Endometrial microvascular endothelial cells (primary cell): ENCODE data around the gene PEPD. TPM values are rescaled to one million over a fixed set of nuclear protein-coding genes. Genes with fewer than 3 reads are reported as not detected.

Source experiments
- in situ Hi-C: cut with HindIII; loops from 2 replicates; pipeline ENCODE4 v1.10.0; 2017; ENCODE audit warnings: low sequenced_read_pairs, low pct_unique_long_range_greater_than_20kb; ENCODE audit errors: inconsistent ontology term
- total RNA-seq: library from RNA; depleted of rRNA; stranded (reverse); fragments of >200 nt; gene quantifications from one replicate; pipeline ENCODE4 v1.2.3, GENCODE V29; 2015; ENCODE audit errors: inconsistent ontology term

The PEPD gene
- total RNA-seq, 1 donor from 2014 or later: 76.7 TPM

DNA sequence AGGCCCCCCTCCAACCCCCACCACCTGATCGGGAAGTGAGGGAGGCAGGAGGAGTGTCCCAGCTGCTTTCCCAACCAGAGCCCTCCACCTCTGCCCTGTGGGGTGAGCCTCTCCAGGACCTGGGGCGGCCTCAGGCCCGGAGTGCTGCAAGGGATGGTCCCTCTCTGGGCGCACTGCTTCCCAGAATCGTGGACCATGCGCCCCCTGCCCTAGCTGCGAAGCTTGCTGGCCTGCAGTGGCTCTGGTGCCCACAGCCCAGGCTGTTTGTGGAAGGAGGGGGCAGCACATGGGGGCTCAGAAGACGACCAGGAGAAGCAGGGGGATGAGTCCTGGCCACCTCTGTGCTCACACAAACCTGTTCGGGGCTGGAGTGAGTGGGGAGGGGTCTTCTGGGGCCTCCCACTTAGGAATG lies 114.4 kb downstream of the PEPD start:
- in situ Hi-C loops: no loop called here

DNA sequence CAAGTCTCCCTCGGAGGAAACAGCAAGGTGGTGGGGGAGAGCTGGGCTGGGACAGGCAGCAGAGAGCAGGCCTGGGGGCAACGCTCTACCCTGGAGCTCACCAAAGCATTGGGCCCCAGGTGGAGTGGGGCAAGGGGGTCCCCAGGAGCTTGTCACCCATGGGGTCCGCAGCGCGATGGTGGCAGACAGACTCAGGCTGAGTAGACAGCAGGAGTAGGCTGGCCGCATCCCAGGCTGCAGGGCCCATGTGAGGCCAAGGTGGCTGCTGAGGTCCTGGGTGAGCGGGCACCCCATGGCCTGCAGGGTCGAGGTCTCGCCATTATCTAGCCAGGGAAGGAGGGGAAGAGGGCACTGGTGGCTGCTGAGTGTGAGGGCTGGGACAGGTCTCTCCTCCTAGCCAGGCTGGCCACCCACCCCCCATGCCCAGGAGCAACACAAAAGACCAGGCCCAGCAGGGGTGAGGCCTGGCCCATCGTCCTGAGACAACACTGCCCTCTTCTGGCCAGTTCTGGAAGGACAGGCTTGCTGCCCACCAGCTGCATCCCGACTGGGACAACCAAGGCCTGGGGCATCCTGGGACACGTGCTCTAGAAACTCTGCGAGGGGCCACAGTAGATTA lies 115.0 kb downstream of the PEPD start:
- in situ Hi-C loops: no loop called here

DNA sequence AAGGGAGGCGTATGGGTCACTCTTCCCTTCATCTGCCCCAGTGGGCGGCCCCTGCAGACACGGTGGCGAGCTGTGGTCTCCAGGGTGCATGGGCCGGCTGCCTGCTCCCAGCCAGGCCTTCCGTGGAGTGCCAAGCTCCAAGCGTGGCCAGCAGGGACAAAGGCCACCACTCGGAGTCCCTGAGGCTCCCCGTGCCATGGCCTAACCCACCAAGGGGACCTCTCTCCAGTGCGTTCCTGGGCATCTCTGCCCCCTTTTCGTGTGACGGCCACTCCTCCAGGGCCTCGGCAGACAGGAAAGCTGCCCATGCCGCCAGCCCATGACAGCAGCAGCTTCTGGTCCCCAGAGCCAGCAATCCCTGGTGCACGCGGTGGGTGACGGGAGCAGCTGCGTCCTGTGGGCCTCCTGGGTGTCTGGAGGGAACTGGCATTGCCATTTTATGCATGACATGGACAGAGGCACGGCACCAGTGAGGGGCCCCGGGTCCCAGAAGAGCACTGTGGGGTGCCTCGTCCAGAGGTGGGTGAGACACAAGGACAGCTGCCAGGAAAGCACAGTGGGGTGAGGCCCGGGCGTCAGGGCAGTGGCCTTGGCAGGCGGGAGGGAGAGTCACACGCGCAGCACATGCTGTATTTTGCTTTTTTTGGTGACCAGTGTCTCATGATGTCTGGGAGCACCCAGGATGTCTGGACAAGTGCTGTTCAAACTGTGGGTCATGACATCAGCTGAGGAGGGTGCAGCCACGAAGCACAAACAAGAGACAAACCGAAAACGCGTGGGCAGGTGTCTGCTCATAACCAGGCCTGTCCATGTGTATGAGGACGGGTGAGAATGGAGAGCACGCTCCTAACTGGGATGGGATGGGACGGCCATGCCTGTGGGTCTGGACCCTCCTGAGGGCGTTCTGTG lies 115.8 kb downstream of the PEPD start:
- in situ Hi-C loops: no loop called here

DNA sequence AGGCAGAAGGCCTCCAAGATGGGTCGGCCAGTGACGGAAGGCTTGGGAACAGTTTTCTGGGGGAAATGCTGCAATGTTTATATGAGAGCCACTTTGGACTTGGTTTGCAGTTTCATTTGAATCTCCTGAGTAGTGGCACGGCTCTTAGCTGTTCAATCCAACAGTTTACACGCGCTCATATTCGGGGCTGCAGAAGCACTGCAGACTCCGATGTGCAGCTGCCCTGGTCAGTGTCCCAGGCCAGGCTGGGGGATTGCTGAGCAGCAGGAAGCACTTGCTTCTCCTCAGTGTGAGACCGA lies 116.4 kb downstream of the PEPD start:
- in situ Hi-C loops: no loop called here

DNA sequence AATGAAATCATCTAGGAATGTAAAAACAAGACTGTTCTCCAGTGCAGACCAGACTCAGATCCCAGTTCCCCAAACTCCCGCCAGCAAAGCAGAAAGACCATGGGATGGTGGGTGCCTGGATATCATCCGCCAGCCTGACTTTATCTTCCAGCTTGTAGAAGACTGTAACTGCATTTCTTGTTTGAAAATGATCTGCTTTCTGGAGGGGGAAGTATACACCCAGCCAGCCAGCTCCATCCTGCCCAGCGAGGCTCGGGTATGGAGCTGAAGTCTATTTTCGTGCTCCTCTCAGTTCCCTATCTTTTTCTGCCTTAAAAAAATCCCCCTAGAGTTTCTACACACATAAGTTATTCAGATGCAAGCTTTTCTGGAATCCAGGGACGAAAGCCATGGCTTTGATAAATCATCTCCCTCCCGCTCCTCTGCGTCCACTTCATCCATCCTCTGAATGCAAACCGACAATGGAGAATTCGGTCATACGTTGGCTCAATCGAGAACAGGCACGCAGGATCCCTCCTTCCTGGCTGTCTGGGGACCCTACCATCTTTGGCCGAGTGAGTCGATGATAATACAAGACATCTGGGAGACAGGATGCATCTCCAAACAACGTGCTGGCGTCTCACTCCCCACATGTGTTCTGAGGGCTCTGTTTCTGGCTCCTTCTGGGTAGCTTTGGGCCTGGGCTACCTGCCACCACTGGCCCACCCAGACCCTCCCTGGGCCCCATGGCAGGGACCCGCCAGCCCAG lies 116.9 kb downstream of the PEPD start:
- in situ Hi-C loops: no loop called here

DNA sequence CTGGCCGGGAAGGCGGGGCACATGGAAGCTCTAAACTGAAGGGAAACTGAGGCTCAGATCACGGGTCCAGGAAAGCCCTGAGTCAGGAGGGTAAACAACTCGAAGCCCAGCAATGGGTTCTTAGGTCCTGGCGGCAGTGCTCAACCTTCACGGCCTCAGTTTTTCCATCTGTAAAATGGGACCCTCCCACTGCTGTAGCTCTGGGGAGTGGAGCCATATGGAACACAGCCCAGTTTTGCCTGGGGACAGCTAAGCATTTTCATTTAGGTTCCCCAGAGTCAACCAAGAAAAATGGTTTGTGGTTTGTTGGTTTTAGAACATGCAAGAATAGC lies 117.7 kb downstream of the PEPD start:
- in situ Hi-C loops: no loop called here

DNA sequence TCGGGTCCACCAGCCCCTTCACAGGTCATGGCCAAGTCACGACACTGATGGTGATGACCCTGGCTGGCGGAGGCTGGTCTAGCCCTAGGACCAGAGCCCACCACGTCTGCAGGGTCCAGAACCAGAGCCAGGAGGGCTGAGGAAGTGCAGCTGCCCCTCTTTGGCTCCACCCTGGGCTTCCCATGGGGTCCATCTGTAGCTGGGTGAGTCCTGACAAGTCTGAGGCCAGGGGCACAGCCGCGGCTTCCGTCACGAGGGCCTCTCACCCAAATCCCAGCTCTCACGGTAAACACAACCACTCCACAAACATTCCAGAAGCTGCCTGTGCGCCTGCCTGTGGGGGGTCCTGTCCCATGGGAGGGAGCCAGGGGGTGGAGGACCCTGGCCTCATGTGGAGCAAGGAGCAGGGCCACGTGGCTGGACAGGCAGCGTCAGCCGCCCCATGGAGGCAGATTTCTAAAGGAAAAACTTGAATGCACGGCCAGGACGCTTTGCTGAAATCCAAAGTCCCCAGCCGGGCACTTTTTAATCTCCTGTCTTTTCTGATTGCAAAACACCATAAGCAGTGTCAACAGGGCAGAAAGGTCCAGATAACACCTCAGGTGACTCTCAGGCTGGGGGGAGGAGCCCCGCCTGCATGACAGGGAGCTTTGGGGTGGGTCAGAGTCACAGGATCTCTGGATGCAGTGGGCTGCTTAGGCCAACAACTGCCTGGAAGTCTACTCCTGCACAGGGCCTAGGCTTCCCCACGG lies 118.2 kb downstream of the PEPD start:
- in situ Hi-C loops: no loop called here

DNA sequence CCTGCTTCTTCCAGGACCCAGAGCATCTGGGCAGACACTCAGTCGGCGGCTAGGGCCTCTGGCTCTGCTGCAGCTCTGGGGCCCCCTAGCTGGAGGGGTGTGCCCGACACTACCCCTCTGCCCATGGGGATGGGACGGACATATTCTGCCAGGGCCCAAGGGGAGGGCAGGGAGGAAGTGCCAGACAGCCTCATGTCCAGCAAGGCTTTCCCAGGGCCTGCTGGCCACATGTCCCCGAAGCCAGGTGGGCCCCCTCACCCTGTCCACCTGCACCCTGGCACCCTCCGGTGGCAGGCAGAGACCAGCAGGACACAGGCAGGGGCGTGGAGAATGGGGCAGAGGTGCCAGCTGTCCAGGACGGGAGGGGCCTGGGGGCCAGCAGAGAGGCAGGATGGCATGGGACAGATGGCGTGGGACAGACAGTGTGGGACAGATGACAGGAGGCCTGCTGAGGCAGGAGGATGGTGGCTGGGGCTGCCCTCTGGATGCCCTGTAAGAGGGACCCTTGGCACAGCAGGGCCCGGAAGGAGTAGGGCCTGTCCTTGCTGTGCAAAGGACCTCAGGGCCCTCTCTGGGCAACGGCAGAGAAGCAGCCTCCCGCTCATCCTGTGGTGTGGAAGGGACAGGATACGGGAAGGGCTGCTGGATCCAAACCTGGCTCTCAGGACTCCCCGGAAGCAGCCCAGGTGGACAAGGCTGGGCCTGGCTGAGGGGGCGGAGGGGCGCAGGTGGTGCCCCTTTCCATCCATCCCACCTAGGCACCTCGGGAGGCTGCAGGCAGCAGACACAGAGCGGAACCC lies 119.0 kb downstream of the PEPD start:
- in situ Hi-C loops: no loop called here

DNA sequence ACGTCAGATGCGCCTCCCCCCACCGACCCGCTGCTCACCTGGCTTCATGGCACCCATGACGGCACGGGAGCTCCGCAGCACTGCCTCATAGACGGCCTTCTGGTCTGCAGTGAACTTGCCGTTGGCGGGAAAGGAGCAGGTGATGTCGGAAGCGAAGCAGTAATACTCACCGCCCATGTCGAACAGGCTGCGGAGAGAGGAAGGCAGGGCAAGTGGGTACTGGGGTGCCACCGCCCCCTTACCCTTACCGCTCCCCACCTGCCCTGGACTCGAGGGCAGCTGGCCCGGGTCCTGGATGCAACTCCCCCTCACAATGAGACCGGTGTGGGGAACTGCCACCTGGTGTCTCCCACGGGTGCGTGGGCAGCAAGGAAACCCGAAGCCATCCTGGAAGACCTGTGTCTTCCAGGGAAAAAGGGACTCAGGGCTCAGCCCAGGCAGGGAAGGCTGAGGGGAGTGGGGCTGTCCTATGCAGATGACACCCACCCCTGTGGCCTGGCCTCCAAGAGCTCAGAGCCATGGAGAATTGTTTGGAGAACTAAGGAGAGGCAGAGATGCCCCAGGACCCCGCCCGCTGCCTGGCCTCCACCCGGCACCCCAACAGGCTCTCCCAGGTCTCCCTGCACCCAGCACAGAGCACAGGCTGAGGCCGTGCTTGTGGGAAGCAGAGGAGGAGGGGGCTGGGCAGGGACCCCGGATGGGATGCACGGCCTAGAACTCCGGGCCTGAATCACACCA lies 119.7 kb downstream of the PEPD start:
- in situ Hi-C loops: no loop called here

DNA sequence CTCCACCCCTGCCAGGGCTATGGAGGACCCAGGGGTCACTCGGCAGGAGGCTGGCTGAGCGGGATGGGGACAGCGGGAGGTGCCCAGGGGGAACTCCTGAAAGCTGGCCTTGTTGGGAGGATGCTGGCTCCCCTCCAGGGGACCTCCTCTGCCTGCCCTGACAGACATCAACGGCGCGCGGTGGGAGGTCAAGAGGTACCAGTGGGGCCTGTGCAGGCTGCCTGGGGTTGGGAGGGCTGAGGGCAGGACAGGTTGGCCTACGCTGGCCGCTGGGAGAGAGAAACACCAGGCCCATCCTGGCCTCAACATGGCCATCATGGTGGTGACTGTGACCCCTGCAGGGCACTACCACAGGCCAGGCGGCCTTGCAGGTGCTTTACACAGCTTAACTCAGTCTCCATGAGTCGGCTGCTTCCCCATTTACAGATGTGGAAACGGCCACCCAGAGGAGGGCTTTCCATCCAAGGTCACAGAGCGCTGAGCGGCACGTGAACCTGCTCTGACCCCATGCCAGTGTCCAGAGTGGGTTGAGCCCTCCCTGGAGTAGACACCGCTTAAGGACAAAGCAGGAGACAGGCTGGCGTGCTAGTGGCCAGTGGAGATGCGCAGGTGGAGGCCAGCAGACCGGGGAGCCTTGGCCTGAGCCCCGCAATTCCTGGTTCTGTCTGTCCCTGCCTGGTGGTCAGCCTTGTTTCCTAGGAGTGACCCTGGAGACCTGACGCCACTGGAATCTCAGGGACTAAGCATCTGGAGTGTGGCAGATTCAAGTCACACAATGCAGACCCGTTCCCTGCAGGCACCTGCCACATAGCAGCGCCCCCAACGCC lies 120.5 kb downstream of the PEPD start:
- in situ Hi-C loops: no loop called here

DNA sequence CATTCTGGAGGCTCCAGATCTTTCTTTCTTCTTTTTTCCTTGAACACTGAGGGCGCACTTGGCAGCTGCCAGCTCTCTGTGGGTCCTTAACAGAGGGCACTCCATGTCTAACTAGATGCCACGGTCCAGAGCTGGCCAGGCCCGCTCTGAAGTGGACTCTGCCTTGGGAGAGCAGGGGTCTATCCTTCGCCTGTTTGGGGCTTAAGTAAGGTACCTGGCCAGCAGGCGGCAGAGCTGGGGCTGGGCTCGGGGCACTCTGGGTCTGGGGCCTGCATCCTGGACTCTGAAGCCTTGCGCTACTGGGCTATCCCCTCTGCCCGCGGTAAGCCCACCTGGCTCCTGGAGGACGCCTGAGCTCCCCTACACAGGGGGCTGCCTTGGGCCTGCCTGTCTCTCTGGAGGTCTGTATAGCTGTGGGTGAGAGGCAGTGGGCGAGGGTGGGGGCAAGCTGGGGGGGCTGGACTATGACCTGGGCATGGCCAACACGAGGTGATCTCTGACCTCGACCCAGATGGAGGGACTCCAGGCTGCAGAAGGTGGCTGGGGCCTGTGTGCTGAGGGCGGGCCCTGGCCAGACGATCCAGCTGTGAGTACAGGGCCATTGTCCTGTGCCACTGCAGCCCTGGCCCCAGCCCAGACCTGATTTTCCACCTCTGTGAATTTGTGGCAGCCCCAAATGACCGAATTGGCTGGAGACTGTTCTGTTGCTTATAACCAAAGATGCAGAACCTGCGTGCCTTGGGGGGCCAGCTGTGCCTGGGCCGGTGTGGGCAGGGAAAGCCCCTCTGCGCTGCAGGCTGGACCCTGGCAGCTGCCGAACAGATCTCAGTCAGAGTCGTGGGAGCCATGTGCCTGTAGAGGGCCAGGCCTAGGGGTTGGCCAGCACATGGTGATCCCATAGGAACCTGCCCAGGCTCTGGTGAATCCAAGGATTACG lies 121.6 kb downstream of the PEPD start:
- in situ Hi-C loops: no loop called here

DNA sequence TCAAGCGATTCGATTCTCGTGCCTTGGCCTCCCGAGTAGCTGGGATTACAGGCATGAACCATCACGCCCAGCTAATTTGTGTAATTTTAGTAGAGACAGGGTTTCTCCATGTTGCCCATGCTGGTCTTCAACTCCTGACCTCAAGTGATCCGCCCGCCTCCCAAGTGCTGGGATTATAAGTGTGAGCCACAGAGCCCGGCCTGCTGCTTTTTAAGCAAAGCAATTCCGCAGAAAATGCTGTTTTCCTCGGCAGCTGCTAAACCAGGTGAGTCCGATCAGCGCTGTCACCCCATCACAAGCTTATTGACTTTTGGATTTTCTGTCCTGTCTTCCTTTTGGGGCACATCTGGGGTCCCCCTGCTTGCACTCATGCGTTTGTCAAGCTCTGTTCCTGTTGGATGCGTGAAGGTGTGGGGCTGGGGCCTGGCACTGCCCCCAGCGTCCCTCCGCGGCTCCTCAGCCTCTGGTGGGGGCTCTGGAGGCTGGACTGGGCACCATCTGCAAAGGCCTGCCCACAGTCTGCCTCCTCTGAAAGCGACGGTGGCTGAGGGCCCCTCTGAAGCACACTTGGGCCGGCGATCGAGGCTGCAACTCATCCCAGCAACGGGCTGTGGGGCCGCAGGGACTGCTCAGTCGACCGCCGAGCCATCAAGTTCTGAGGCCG lies 122.4 kb downstream of the PEPD start:
- in situ Hi-C loops: no loop called here

DNA sequence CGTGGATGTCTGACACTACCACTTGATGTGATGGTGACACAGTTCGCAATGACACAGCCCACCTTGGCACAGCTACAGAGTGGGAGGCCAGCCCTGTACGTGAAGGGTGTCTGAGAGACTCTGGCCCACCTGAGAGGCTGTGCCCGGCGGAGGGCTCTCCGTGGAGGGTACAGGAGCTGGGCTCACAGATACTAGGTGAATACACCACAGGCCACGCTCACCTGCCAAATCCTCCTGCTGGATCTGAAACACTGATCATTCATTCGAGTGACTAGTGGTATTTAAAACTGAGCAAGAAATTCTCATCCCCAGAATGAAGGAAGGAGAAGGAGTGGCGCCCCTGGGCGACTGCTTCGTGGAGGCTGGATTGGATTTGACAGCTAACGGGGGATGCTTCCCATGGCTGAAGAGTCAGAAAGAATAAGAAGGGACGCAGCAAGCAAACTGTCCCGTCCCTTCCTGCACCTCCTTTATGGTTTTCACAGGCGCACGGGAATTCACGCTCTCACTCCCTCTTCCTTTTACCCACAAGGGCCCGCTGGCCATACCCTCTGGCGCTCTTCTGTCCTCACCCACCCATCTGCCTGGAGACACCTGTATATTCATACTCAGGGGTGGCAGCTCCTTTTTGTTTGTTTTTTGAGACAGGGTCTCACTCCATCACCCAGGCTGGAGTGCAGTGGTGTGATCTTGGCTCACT lies 123.1 kb downstream of the PEPD start:
- in situ Hi-C loops: no loop called here

DNA sequence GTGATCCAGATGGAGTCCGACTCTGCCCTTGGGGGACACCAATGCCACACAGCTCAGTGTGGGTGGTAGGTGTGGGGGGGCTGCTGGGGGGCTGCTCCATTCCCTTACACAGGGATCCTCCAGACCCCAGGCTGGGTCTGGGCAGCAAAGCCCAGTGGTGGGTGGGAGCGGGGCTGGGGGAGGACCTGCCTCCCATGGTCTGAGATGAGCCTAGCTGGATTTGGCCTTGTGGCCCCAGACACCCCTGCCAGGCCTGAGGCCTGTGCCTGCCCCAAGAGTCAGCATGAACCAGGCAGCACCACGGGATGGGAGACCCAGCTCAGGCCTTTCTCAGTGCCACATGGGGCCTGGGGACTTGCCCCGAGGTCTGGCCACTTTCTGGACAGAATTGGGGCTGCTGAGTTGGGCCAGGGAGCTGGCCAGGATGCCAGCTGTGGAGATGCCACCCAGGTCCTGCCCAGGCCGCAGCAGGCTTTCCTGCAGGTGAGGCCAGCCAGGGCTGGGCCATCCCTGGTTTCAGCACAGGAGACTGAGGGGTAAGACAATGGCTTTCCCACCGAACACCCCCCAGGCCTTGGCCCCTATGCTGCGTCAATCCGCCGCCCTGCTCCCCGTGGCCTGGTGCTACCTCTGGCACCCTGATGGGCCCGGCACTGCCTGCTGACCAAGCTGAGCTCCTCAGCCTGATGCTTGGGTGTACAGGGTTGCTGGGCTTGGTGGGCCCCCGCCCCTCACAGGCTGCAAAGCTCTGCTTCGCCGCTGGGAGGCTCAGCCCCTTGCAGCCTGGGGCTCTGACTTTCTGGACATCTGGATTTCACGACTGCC lies 123.8 kb downstream of the PEPD start:
- in situ Hi-C loops: no loop called here
